SK-N-SH (cell line): Measurements from ENCODE around the gene HECTD2.

Experiments used
- EZH2phosphoT487 ChIP-seq: fragments of 200-600 bp; sonication (generic); IDR thresholded peaks from 2 replicates; pipeline ENCODE4 v1.6.1; 2017; ENCODE audit warnings: low read depth, mixed run types, mild to moderate bottlenecking, antibody characterized with exemption, moderate library complexity, borderline replicate concordance
- FOXM1 ChIP-seq: IDR thresholded peaks from 2 replicates; pipeline ENCODE4 v1.4.0; 2012; ENCODE audit warnings: low read depth, mild to moderate bottlenecking
- GABPA ChIP-seq: IDR thresholded peaks from 2 replicates; pipeline ENCODE4 v1.4.0; 2012; ENCODE audit warnings: low read depth, mild to moderate bottlenecking
- GATA2 ChIP-seq: sonication (generic); formaldehyde crosslinking; IDR thresholded peaks from 2 replicates; pipeline ENCODE4 v1.5.0; 2020; ENCODE audit warnings: mild to moderate bottlenecking, missing genetic modification reagents
- JUND ChIP-seq: IDR thresholded peaks from 2 replicates; pipeline ENCODE4 v1.4.0; 2012
- MXI1 ChIP-seq: IDR thresholded peaks from 2 replicates; pipeline ENCODE4 v1.6.1; 2012; ENCODE audit warnings: mild to moderate bottlenecking, low read depth, low read length, improper control_type of control experiment
- RAD21 ChIP-seq: IDR thresholded peaks from 2 replicates; pipeline ENCODE4 v1.6.1; 2012; ENCODE audit warnings: mild to moderate bottlenecking, low read length
- TAF1 ChIP-seq: IDR thresholded peaks from 2 replicates; pipeline ENCODE4 v1.6.1; 2012; ENCODE audit warnings: low read depth, mild to moderate bottlenecking, low read length, moderate library complexity, borderline replicate concordance
- TCF12 ChIP-seq: IDR thresholded peaks from 2 replicates; pipeline ENCODE4 v1.4.0; 2012
- TF ChIP-seq, protein P1 (sequence below): fragments of 200-600 bp; sonication (generic); IDR thresholded peaks from 2 replicates; pipeline ENCODE4 v1.6.1; 2017; ENCODE audit warnings: antibody characterized with exemption, mild to moderate bottlenecking, moderate library complexity
- TF ChIP-seq, protein P2 (sequence below): IDR thresholded peaks from 2 replicates; pipeline ENCODE4 v1.4.0; 2012; ENCODE audit warnings: low read depth, borderline replicate concordance

DNA sequence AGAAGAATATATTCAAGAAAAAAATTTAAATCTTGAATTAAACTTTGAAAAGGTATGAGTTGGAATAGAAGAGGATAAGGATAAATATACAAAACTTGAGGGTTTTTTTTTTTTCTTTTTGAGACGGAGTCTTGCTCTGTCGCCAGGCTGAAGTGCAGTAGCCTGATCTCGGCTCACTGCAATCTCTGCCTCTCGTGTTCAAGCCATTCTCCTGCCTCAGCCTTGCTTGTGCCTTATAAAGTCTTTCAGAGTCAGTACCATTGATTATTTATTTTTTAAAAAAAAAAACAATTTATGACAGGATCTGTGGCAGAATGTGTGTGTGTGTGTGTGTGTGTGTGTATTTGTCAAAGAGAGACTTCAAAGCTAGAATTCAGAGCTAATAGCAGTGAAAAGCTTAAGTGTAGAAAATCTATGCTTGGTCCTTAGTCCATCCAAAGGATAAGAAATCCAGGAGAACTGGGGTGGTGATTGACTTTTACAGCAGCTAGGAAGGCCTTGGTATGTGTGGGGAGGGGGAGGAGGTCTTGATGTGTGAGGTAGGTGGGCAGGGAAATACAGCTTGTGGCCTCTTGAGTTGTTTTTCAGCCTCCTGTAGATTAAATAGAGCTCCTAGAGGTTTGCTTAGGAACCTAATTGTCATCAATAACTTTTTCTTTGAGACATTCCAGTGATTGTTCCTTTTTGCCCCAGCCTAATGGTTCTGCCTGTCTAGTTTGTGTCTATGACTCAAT, 2.4 kb downstream of the HECTD2 start:
- TF ChIP-seq, protein P1, sequence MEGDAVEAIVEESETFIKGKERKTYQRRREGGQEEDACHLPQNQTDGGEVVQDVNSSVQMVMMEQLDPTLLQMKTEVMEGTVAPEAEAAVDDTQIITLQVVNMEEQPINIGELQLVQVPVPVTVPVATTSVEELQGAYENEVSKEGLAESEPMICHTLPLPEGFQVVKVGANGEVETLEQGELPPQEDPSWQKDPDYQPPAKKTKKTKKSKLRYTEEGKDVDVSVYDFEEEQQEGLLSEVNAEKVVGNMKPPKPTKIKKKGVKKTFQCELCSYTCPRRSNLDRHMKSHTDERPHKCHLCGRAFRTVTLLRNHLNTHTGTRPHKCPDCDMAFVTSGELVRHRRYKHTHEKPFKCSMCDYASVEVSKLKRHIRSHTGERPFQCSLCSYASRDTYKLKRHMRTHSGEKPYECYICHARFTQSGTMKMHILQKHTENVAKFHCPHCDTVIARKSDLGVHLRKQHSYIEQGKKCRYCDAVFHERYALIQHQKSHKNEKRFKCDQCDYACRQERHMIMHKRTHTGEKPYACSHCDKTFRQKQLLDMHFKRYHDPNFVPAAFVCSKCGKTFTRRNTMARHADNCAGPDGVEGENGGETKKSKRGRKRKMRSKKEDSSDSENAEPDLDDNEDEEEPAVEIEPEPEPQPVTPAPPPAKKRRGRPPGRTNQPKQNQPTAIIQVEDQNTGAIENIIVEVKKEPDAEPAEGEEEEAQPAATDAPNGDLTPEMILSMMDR, result no peak
- no peak for TF ChIP-seq TCF12
- TF ChIP-seq JUND, result no peak
- TF ChIP-seq GATA2 (CRISPR knock-in tag), result no peak
- no peak for TF ChIP-seq FOXM1
- TF ChIP-seq MXI1, result no peak
- TF ChIP-seq GABPA, result no peak
- no peak for TF ChIP-seq EZH2phosphoT487
- no peak for TF ChIP-seq TAF1
- TF ChIP-seq, protein P2, sequence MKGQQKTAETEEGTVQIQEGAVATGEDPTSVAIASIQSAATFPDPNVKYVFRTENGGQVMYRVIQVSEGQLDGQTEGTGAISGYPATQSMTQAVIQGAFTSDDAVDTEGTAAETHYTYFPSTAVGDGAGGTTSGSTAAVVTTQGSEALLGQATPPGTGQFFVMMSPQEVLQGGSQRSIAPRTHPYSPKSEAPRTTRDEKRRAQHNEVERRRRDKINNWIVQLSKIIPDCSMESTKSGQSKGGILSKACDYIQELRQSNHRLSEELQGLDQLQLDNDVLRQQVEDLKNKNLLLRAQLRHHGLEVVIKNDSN, result no peak
- TF ChIP-seq RAD21, result no peak
